Body of pancreas (tissue), 4 donors: ENCODE results near the gene PRDM16.

Experiments
- POLR2A ChIP-seq, 3 donors: fragments of 450-650 bp; IDR thresholded peaks; one replicate each; pipeline ENCODE4 v1.6.1; 2016; ENCODE audit warnings: antibody characterized with exemption in 3 of 3, mild to moderate bottlenecking in 2 of 3
- TF ChIP-seq, protein P1 (sequence below), 7 experiments: fragments of 450-650 bp in 4 of 7; fragments of 200-600 bp in 3 of 7; sonication (generic) in 3 of 7; IDR thresholded peaks; one replicate each; pipeline ENCODE4 v1.5.1; 2016 to 2019; ENCODE audit warnings: antibody characterized with exemption in 7 of 7

DNA sequence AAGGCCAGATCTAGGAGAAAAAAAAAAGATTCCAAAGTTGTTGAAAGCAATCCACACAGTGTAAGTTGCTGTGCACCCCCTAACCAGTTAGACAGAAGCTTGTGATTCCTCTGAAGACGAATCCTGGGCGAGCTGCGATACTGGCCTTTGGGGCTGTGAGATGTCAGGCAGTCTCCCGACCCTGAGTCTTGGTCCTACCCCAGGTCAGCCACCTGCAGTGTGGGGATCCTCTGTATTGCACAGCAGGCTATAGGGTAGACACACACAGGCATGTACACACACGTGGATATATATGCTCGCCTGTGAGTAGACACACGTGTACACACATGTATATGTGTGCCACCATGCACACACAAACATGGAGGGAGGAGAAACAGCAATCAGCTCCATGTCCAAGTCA is 34.8 kb upstream of the PRDM16 start:
- TF ChIP-seq, protein P1, sequence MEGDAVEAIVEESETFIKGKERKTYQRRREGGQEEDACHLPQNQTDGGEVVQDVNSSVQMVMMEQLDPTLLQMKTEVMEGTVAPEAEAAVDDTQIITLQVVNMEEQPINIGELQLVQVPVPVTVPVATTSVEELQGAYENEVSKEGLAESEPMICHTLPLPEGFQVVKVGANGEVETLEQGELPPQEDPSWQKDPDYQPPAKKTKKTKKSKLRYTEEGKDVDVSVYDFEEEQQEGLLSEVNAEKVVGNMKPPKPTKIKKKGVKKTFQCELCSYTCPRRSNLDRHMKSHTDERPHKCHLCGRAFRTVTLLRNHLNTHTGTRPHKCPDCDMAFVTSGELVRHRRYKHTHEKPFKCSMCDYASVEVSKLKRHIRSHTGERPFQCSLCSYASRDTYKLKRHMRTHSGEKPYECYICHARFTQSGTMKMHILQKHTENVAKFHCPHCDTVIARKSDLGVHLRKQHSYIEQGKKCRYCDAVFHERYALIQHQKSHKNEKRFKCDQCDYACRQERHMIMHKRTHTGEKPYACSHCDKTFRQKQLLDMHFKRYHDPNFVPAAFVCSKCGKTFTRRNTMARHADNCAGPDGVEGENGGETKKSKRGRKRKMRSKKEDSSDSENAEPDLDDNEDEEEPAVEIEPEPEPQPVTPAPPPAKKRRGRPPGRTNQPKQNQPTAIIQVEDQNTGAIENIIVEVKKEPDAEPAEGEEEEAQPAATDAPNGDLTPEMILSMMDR (IDR thresholded peaks at IDR 0.05): no peak
- TF ChIP-seq POLR2A (IDR thresholded peaks at IDR 0.05): no peak
